Right ventricle myocardium inferior (tissue), 1 donor: Measurements from ENCODE around the gene NKAIN4. TPM values are rescaled to one million over a fixed set of nuclear protein-coding genes. Genes with fewer than 3 reads are reported as not detected.
A peak's percentile ranks its signal among the peaks of the same experiment; 100 is the strongest.

ENCODE experiments used
- ATAC-seq: fragments of 200-7000 bp; cut with Tn5 transposase; one replicate; pipeline ENCODE4 v1.9.1; 2020; ENCODE audit warnings: mild to moderate bottlenecking, moderate library complexity
- DNase-seq: peaks from one replicate; pipeline ENCODE4 v3.0.0; 2021; ENCODE audit errors: missing footprints
- intact Hi-C: fragments of 100-400 bp; cut with DNase I; formaldehyde crosslinking; loops from one replicate; pipeline ENCODE4 v1.11.0; 2022
- long read RNA-seq: library from polyadenylated mRNA; unstranded; transcript quantifications from one replicate; pipeline ENCODE4 v2.0.0, GENCODE V29; 2021
- total RNA-seq: library from RNA; stranded (reverse); fragmentation: NEBNext Ultra II Directional; extraction: Animal tissue kit (Norgen Biotek cat#: 25700); gene quantifications from one replicate; pipeline ENCODE4 v1.2.1, GENCODE V29; 2021
- donor health status: DM: no; HTN: yes; CAD: no; lungs with severe emphysema.

NKAIN4 gene
- total RNA-seq: not detected
- long read RNA-seq: 0 reads

DNA sequence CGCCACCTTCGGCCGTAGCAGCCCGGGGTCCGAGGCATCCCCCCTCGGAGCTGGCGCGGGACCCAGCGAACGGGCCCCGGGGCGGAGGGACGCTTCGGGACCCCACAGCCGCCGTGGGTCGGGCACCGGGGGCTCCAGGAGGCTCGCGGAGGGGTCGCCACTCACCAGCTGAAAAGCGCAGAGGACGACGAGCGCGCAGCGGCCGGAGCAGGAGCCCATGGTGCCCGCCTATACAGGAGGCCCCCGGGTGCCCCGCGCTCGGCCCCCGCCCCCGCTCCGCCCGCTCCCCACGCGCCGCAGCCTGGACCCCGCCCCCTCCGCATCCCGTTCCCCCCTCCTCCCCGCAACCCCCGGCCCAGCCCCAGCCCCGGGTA, at the start of gene NKAIN4:
NKAIN4 (minus strand) TSS at position 232 of the 374 bp plus-strand sequence; CDS start at position 219, 13 bp downstream.
- DNase-seq: no peak
- no peak for ATAC-seq
- intact Hi-C loops: no loop called here

DNA sequence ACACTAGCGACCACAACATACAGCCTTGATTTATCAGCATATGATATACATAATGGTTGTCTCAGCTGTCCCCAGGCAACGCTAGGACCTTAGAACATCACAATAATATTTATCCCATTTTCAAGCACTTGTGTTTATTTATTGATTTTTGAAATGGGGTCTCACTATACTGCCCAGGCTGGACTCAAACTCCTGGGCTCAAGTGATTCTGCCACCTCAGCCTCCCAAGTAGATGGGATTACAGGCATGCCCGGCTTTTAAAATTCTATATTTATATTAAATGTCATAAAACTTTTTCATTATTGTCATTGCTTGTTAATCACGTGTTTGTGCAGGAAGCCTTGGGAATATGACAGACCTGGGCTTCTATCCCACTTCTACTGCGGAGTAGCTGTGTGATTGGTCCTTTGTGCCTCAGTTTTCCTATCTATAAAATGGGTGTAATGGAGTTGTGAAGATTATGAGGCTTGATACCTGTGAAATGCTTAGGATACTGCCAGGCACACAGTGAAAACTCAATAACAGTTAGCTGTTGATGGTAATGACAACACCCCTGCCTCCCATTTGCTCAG, 48.9 kb upstream of the NKAIN4 start:
- ATAC-seq (no peak), DNase-seq (no peak)
- intact Hi-C loops: no loop called here

DNA sequence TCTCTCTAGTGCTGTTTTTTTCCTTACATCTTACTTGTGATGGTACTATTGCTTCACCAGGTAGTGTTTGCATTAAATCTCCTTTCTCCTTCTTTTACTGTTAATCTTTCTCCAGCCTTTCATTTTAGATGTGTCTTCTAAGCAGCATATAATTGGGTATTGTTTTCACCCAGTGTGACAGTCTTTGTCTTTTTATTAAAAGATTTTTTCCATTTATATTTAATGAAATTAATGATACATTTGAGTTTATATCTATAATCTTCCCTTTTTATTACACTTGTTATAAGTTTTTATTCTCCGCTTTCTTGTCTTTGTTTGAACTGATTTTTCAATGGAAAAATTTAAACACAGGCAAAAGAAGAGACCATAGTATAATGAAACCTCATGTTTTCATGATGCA, 47.4 kb upstream of the NKAIN4 start:
- DNase-seq (no peak), ATAC-seq (no peak)
- intact Hi-C loops: no loop called here

DNA sequence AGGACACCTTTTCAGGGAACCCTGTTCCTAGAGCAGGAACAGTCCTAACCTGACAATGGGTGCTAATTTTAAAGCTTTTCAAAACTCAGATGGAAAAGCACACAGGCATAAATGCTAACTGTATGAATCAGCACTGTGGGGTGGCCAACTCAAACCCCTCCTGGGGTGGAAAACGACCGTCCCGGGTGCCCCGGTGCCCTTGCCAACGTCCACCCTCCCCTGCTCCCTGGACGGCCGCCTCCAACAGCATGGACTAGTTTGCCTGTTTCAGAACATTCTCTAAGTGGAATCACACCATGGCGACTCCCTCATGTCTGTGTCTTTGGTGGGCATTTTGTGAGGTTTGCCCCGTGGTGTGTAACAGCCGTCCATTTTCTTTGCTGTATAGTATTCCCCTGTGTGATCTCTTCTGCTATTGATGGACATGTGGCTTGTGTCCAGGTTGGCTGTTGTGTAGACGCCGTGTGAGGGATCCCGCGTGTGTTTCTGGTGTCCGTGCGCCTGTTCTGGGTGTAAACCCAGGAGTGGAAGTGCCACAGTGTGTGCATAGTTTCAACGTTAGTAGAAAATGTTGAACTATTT, 44.6 kb upstream of the NKAIN4 start:
- no peak for ATAC-seq
- intact Hi-C loops: no loop called here
- DNase-seq: no peak

DNA sequence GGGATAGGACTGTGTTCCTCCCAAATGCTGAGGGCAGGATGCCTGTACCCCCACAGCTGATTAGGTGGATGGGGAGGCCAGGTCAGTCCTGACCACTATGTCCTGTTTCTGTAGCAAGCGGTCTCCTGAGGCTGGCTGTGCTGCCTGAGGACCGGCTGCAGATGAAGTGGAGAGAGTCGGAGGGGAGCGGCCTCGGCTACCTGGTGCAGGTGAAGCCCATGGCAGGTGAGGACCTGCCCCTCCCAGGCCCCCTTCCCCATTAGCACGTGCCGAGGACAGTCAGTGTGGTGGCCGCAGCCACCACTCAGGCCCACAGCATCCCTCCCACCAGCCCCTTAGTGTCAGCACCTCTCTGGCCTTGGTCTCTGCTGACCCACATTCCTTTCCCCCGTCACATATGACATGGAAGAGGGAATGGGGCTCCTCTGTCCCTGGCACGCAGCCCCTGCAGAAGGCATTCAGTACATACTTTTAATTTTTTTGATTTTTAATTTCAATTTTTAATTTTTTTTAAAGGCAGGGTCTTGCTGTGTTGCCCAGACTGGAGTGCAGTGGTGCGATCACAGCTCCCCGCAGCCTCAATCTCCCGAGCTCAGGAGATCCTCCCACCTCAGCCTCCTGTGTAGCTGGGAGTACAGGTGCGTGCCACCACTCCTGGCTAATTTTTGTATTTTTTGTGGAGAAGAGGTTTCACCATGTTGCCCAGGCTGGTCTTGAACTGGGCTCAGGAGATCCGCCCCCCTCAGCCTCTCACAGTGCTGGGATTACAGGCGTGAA, 43.7 kb upstream of the NKAIN4 start:
- intact Hi-C loops: no loop called here
- DNase-seq (no peak), ATAC-seq (no peak)

DNA sequence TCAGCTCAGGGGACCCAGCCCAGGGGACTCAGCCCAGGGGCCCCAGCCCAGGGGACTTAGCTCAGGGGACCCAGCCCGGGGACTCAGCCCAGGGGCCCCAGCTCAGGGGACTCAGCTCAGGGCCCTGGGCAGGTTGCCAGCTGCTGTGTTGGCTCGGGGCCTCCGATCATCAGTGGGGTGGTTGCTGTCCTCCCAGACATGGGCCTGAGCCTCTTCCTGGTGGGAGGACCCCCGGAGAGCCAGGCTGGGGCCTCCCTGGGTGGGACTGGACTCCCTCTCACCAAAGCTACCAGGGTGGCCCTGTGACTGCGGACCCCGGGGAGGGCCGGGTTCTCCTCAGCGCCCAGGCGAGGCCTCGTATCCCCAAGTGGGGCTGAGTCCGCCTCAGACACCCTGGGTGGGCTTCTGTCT, 43.1 kb upstream of the NKAIN4 start:
- intact Hi-C loops: no loop called here
- peak; percentile 12 for ATAC-seq
- DNase-seq: no peak

DNA sequence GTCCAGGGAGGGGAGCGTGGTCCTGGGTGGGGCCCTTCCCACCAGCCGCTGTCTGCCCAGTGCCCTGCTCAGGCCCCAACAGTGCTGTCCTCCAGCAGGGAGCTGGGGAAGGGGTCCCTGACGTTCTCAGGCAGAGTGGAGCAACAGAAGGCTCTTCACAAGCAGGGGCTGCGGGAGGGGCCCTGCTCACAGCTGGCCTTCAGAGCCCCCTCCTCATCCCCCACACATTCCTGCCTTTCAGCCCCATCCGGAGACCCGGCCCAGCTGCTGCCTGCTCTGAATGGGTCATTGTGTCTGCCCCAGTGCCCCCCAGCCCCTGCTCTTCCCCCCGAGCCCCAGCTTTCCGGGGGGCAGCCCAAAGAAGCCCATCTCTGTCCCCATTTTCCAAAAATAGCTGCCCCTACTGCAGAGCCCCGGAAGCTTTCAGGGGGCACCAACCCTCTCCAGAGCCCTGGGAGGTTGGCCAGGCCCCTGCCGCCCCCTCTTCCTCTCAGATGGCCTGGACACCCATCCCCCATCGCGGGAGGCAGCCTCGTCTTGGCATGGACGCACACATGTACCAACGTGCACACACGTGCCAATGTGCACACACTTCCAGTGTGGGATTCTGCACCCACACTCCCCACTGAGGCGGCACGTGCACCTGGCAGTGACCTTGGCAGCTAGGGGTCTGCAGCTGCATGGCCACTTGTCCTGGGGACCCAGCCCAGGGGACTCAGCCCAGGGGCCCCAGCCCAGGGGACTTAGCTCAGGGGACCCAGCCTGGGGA, 42.5 kb upstream of the NKAIN4 start:
- intact Hi-C loops: no loop called here
- DNase-seq: peak; percentile 54
- no peak for ATAC-seq

DNA sequence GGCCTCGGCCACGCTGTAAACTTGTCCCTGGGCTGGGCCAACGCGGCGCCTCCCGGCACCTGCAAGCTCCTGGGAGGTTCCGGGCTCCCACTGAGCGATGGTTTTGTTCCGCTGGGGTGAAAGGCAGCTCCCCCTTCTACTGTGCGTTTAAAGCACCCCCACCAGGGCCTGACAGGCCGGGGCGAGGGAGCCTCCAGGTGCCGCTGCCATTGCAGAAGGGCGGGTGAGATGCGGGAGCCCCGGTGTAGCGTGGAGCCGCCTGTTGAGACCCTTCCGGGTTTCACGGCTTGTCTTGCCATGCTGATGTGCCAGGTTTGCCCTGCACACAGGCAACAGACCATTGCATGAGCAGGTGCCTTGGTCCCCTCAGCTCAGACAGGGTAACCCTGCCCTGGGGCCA, 41.6 kb upstream of the NKAIN4 start:
- peak; percentile 65 for DNase-seq
- intact Hi-C loops: no loop called here

DNA sequence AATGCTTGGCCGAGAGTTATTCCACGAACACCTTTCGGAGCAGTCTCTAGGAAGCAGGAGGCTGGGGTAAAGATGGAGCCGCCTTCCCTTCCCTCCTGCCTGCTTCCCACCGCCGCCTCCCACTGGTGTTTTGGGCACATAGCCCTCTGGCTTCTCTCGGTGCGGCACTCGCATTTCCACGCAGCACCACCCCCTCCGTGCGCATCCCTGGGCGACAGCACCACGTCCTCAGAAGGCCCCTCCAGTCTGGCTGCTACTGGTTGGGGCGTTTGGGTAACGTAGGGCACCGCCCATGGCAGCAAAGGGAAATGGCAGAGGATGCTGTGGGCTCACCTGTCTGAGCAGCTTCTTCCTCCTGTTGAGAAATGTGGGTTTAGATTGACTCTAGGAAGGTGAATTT, 41.2 kb upstream of the NKAIN4 start:
- intact Hi-C loops: no loop called here
- ATAC-seq (no peak), DNase-seq (peak; percentile 44)

More for the DNA sequence above, 41.6 kb upstream of the NKAIN4 start:
- ATAC-seq: no peak

DNA sequence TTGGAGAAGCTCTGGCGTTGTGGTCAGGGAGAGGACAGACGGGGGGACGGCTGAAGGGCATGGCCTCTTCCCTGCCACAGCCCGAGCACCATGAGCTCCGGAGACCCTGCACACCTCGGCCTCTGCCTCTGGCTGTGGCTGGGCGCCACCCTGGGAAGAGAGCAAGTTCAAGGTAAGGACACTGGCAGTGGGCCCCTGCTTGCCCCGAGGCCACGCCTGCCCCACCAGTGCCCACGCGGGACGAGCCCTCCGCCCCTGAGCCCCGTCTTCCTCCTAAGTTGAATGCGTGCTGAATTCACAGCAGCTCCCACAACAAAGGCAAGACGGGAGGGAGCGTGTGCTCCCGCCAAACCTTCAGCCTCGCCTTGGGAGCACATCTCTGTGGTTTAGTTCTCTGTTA, 40.8 kb upstream of the NKAIN4 start:
- no peak for ATAC-seq
- intact Hi-C loops: no loop called here
- peak; percentile 46 for DNase-seq

DNA sequence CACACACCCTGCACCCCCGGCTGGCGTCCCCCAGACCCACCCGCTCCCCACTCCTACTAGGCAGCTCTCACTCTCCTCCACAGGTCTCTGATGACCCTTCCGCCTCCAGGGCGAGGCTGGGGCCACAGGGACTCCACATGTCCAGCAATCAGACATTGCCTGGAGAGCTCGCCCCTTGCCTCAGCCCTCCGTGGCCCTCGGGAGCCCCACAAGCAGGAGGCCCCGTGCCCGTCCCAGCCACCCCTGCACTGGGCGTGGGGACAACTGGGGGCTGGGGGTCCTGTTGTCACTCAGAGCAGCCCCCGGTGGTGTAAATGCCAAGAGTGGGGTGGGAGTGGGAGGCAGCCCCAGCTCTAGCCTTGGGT, 40.3 kb upstream of the NKAIN4 start:
- ATAC-seq: no peak
- intact Hi-C loops: no loop called here
- peak; percentile 47 for DNase-seq

DNA sequence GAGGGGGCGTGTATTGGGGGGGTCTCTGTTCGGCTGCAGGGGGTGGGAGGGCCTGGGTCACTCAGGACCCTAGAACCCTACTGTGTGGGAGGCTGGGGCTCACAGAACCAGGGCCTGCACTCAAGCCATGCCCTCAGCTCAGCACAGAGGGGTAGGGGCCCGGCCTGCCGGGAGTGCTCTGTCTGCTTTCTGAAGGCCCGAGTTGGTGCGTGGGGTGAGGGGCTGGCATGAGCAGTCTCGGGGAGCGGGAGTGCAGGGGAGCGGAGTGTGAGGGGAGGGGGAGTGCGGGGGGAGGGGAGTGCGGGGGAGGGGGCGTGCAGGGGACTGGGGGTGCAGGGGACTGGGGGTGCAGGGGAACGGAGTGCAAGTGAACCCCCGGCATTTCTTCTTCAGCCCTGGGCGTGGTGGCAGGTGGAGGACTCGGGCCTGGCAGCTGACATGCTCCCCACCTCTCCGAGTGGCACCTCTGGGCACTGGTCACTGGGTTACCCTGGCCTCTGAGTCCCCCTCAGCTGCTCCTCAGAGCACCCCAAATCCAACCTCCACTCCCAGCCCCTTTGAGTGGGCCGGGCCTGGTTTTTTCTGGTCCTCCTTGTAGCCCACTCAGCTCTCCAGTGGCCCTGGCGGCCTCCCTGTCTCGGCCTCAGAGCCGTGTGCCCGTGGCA, 39.7 kb upstream of the NKAIN4 start:
- intact Hi-C loops: no loop called here
- DNase-seq: no peak
- ATAC-seq: no peak

DNA sequence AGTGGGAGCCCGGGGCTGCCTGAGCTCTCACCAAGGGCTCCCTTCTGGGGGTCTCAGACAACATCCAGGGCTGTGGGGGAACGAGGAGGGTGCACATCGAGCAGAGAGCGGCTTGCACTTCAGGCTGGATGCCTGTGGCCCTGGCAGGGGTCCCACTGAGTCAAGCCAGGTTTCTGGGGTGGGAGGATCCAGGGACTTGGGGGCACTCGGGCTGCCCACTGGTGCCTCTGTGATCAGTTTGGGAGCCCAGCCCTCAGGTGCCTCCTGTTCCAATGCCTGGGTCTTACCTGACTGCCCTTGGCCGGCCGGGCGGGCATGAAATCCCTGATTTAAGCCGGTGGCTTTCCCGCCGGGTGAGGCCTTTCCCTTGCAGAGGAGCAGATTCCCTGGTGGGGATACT, 39.2 kb upstream of the NKAIN4 start:
- ATAC-seq (no peak), DNase-seq (peak; percentile 42)
- intact Hi-C loops: no loop called here

DNA sequence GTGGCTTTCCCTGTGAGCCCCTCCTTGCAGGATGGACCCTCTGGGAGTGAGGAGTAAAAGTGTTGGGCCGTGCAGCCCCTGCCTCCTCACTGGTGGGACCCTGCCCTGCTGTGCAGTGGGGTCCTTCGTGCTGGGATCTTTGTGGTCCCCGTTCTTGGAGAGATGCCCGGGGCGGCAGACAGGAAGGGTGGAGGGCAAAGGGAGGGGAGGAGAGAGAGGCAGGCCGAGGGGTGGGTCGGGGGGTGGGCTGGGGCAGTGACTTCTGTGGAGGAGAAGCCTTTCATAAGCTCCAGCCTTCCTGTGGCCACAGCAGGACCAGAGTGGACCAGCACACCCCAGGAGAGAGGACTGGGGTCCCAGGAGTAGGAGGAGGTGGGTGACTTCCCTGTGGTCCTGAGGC, 38.6 kb upstream of the NKAIN4 start, which contains the start of gene COL20A1:
COL20A1 (plus strand) TSS at position 283 of the 400 bp plus-strand sequence. CDS start 1,922 bp downstream, outside the sequence.
- no peak for ATAC-seq
- no peak for DNase-seq

DNA sequence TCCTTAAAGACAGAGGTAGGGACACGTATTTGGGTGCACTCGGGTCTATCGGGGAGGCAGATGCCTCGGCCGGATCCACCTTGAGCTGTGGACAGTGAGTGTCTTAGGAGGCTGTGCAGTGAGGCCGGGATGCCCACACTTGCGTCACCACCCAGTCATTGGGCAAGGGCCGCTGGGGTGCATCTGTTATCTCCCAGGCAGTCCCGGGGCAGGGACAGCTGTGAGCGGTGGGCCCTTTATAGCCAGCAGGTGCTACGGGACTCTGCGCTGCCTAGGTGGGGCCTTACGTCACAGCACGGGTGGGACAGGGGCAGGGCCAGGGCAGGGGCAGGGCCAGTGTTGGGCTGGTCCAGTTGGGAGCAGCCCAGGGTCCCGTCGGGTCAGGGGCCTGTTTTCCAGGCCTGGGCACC, 38.0 kb upstream of the NKAIN4 start:
- ATAC-seq: no peak
- intact Hi-C loops: no loop called here
- DNase-seq: peak; percentile 63

More for the DNA sequence above, 38.6 kb upstream of the NKAIN4 start, which contains the start of gene COL20A1:
- intact Hi-C loops: no loop called here

DNA sequence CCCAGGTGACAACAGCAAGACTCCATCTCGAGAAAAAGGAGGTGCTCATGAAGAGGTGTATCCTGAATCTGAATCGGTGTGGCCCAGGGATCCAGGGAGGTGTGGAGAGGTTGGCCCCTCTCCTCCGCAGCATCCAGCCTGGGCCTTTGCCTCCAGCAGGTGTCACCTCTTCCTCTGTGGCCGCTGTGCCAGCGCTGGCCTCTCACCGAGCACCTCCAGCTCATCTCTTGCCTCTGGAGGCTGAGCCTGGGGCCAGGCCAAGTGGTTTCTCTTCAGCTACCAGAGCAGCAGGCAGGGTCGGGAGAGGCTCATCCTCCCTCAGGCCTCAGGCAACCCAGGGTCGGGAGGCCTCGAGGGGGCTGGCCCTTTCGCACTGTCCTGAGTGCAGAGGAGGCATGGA, 37.5 kb upstream of the NKAIN4 start:
- DNase-seq (peak; percentile 59), ATAC-seq (no peak)
- intact Hi-C loops: no loop called here

DNA sequence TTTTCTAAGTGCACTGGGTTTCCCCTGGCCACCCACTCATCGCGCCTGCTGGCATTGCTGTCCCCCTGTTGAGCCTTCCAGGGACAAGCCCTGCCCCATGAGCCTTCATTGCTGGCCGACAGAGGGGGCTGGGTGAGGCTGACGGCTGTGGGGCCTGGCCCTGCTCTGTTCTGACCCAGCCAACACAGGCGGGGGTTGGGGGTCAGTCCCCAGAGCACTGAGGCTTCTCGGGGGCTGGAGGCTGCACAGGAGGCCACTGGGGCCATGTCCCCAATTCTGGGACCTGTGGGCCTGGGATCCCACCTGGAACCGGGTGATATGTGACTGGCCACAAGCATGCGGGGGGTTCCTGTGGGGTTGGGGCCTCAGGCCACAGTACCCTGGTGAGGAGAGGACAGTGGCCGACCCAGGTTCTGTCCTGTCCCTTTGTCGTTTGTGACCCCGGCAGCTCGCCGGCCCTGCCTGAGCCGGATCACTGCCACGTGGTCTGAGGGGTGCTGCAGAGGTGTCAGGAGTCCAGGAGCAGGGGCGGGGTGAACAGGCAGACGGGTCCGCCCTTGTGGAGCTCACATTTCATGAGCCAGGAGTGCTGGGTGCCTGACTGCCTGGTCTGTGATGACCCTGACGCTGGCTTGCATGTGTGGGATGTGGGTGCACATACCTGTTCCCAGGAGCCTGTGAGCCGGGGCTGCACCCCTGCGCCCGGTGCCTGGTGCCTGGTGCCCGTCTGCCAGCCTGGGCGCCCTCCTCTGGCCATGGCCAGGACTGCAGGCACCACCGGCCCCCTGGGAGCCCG, 36.6 kb upstream of the NKAIN4 start:
- DNase-seq (peak; percentile 64), ATAC-seq (peak; percentile 33)
- intact Hi-C loops: no loop called here

DNA sequence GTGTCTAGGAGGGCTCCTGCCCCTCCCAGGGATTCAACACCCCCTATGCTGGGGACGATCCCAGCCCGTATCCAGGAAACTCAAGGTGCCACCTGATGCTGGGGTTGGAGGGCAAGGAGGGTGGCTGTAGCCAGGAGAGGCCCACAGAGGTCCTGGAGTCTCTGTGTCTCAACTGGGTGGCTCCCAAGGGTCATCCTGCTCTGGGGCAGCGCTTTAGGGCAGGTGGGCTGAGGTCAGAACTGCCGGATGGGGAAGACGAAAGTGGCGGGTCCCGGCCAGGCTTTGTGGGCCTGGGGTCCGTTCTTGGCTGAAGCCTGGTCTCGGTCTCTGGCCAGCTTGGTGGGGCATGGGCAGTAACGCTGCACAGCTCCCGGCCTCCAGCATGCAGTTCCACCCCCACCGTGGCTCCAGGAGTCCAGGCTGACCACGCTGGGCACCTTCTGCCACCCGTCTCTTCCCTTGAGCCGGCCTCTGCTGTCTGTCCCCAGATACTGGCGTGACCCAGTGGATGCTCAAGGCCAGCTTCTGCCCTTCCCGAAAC, 35.9 kb upstream of the NKAIN4 start:
- peak; percentile 50 for DNase-seq
- ATAC-seq: no peak

More for the DNA sequence above, 35.9 kb upstream of the NKAIN4 start:
- intact Hi-C loops: no loop called here
